Gastrocnemius medialis (tissue), 4 donors: Measurements from ENCODE around the gene ANKRD11.

ENCODE experiments used
- CTCF ChIP-seq, 5 experiments: fragments of 450-650 bp in 3 of 5; fragments of 200-600 bp in 2 of 5; sonication (generic) in 2 of 5; IDR thresholded peaks in 4 of 5; conservative IDR thresholded peaks in 1 of 5; 1 replicate in 4 of 5; 2 replicates in 1 of 5; pipeline ENCODE4 v1.5.1; 2016 to 2019; ENCODE audit warnings: antibody characterized with exemption in 5 of 5, mild to moderate bottlenecking in 3 of 5, moderate library complexity in 3 of 5
- POLR2A ChIP-seq, 2 donors: fragments of 450-650 bp; IDR thresholded peaks; one replicate each; pipeline ENCODE4 v1.6.1; 2017; ENCODE audit warnings: antibody characterized with exemption in 2 of 2, mild to moderate bottlenecking in 2 of 2, moderate library complexity in 2 of 2

GRCh38 chr16:89455178-89455577 is 35.2 kb downstream of the ANKRD11 start:
- TF ChIP-seq CTCF (IDR thresholded peaks at IDR 0.05 in 4 of 5, conservative IDR thresholded peaks at IDR 0.05 in 1 of 5) (no peak), POLR2A (IDR thresholded peaks at IDR 0.05) (no peak)
